T-helper 1 cell treated with Interleukin-12 subunit alpha and Interleukin-12 subunit beta and Interleukin-4 antibody, amounts not matched to agents 30 μg/mL and 1 μg/mL, for 36 hours (primary cell): ENCODE results near the gene RBM38.
A peak's percentile ranks its signal among the peaks of the same experiment; 100 is the strongest.

Experiments
- H3K27ac Mint-ChIP-seq: one replicate; pipeline ENCODE4 v1.8.0; 2021; ENCODE audit warnings: mild to moderate bottlenecking, mixed read lengths
- H3K27me3 Mint-ChIP-seq: one replicate; pipeline ENCODE4 v1.8.0; 2021; ENCODE audit warnings: low read depth, mixed read lengths
- H3K36me3 Mint-ChIP-seq: one replicate; pipeline ENCODE4 v1.8.0; 2021; ENCODE audit warnings: low read depth, mixed read lengths
- H3K4me1 Mint-ChIP-seq: one replicate; pipeline ENCODE4 v1.8.0; 2021; ENCODE audit warnings: low read depth, mixed read lengths
- H3K4me3 Mint-ChIP-seq: one replicate; pipeline ENCODE4 v1.8.0; 2021; ENCODE audit warnings: mild to moderate bottlenecking, moderate library complexity, mixed read lengths
- H3K9me3 Mint-ChIP-seq: one replicate; pipeline ENCODE4 v1.8.0; 2021; ENCODE audit warnings: mixed read lengths

RBM38 gene

GRCh38 chr20:57381596-57382503 lies 9.3 kb upstream of the RBM38 start:
- Mint-ChIP-seq H3K27me3 (no peaks in the 10 kb centered on the region), H3K4me3 (no peak overlapping the region), H3K27ac (no peak overlapping the region), H3K9me3 (no peaks in the 10 kb centered on the region), H3K4me1 (peaks cover 16% of the 10 kb centered on the region), H3K36me3 (peaks cover 10% of the 10 kb centered on the region)

DNA sequence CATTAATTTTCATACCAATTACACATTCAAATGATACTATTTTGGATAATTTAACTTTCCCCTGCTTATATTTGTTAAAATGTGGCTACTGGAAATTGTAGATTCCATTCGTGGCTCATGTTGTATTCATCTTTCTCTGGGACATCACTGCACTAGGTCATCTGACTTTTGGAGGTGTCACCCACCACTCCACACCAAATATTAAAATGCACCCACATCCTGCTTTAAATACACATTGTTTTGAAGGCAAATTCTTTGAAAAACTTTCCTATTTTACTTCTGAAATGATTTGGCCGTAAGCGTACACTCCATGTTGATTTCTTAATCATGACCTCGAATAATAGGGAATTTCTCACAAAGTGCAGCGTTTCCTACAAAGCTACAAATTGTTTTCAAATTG lies 8.7 kb upstream of the RBM38 start:
- Mint-ChIP-seq H3K4me1 (peaks cover 15% of the 10 kb centered on the region), H3K27ac (no peak overlapping the region), H3K9me3 (no peaks in the 10 kb centered on the region), H3K27me3 (no peaks in the 10 kb centered on the region), H3K36me3 (peaks cover 10% of the 10 kb centered on the region), H3K4me3 (no peak overlapping the region)

- H3K4me3 Mint-ChIP-seq: no peak overlapping the region
- no peaks in the 10 kb centered on the region for H3K27me3 Mint-ChIP-seq
- peaks cover 12% of the 10 kb centered on the region for H3K4me1 Mint-ChIP-seq
- H3K36me3 Mint-ChIP-seq: peaks cover 7% of the 10 kb centered on the region
- no peak overlapping the region for H3K27ac Mint-ChIP-seq
- no peaks in the 10 kb centered on the region for H3K9me3 Mint-ChIP-seq
Observed at GRCh38 chr20:57383447-57384347, 7.5 kb upstream of the RBM38 start.

- peaks cover 13% of the 10 kb centered on the region for H3K4me1 Mint-ChIP-seq
- peaks cover 5% of the 10 kb centered on the region for H3K36me3 Mint-ChIP-seq
- H3K27ac Mint-ChIP-seq: no peak overlapping the region
- H3K27me3 Mint-ChIP-seq: no peaks in the 10 kb centered on the region
- H3K4me3 Mint-ChIP-seq: no peak overlapping the region
- H3K9me3 Mint-ChIP-seq: no peaks in the 10 kb centered on the region
Observed at GRCh38 chr20:57384486-57384885, 6.7 kb upstream of the RBM38 start.

- Mint-ChIP-seq H3K27ac (no peak overlapping the region), H3K27me3 (no peaks in the 10 kb centered on the region), H3K4me3 (no peak overlapping the region), H3K4me1 (peaks cover 17% of the 10 kb centered on the region), H3K9me3 (no peaks in the 10 kb centered on the region), H3K36me3 (peaks cover 5% of the 10 kb centered on the region)
Observed at GRCh38 chr20:57384953-57385761, 6.0 kb upstream of the RBM38 start.

DNA sequence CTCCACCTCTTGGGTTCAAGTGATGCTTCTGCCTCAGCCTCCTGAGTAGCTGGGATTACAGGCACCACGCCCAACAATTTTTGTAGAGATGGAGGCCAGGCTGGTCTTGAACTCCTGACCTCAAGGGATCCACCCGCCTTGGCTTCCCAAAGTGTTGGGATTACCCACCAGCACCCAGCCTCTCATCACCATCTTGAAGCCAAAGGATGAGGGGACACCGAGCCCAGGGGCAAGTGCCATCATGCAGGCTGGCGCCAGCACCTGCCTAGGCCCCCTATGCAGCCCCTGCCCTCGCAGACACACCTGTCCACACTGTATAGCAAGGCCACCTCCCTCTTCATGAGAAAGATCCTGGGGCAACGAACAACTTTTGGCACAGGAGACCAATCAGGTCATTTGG lies 5.3 kb upstream of the RBM38 start:
- Mint-ChIP-seq H3K4me1 (peaks cover 21% of the 10 kb centered on the region), H3K36me3 (peaks cover 5% of the 10 kb centered on the region), H3K9me3 (no peaks in the 10 kb centered on the region), H3K4me3 (no peak overlapping the region), H3K27me3 (no peaks in the 10 kb centered on the region), H3K27ac (no peak overlapping the region)

DNA sequence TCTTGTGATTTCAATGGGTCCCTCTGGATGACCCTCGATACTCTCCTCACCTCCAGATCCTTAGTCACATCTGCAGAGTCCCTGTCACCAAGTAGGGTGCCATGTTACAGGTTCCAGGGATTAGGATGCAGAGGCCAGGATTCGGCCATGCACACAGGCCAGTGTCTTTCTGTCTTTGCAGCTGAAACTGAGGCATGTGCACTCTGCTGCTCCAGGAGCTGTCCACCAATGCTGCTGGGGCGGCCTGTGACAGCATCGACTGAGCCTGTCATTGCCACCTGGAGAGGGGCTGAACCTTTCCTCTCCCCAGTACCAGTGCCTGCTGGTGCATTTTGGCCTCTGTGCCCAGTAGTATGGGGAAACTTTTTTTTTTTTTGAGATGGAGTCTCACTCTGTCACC lies 4.4 kb upstream of the RBM38 start:
- Mint-ChIP-seq H3K36me3 (peaks cover 5% of the 10 kb centered on the region), H3K9me3 (no peaks in the 10 kb centered on the region), H3K27ac (no peak overlapping the region), H3K4me3 (no peak overlapping the region), H3K27me3 (no peaks in the 10 kb centered on the region), H3K4me1 (peaks cover 18% of the 10 kb centered on the region)

DNA sequence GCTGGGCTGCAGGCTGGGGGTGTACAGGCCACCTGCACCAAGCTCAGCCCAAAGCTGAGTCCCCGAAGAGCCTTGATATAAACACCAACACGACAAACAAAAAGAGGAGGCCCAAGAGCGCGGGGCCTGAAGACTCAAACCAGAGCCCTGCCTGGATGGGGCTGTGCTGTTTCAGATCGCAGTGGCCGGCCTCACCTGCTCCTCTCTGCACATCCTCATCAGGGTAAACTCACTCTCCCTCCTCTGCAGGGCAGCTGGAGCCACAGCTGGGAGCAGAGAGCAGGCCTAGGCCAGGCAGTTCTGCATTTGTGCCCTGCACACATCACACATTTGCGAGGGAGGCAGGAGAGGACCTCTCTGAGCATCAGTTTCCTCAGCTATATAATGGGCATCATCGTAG lies 3.7 kb upstream of the RBM38 start:
- H3K9me3 Mint-ChIP-seq: no peaks in the 10 kb centered on the region
- no peak overlapping the region for H3K27ac Mint-ChIP-seq
- peaks cover 12% of the 10 kb centered on the region for H3K4me1 Mint-ChIP-seq
- H3K27me3 Mint-ChIP-seq: no peaks in the 10 kb centered on the region
- H3K36me3 Mint-ChIP-seq: peaks cover 5% of the 10 kb centered on the region
- no peak overlapping the region for H3K4me3 Mint-ChIP-seq

DNA sequence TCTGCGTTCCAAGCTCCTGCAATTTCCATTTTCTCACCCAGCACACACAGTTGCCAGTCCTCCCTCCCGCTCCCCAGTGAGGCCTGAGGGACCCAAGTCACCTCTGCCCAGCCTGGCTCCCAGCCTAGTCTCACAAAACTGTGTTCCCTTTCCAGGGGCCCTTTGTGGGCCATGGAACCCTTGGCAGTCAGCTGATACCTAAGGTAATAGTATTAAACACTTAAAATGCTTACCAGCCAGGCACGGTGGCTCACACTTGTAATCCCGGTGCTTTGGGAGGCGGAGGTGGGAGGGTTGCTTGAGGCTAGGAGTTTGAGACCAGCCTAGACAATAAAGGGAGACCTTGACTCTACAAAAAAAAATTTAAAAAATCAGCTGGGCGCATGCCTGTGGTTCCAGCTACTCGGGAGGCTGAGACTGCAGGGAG lies 3.2 kb upstream of the RBM38 start:
- no peak overlapping the region for H3K27ac Mint-ChIP-seq
- no peaks in the 10 kb centered on the region for H3K9me3 Mint-ChIP-seq
- H3K36me3 Mint-ChIP-seq: peaks cover 8% of the 10 kb centered on the region
- H3K27me3 Mint-ChIP-seq: no peaks in the 10 kb centered on the region
- peaks cover 11% of the 10 kb centered on the region for H3K4me1 Mint-ChIP-seq
- H3K4me3 Mint-ChIP-seq: no peak overlapping the region

- no peaks in the 10 kb centered on the region for H3K9me3 Mint-ChIP-seq
- peak overlapping the region; percentile 75 for H3K4me3 Mint-ChIP-seq
- H3K27ac Mint-ChIP-seq: peak overlapping the region; percentile 88
- peaks cover 17% of the 10 kb centered on the region for H3K36me3 Mint-ChIP-seq
- H3K27me3 Mint-ChIP-seq: no peaks in the 10 kb centered on the region
- H3K4me1 Mint-ChIP-seq: peaks cover 22% of the 10 kb centered on the region
Observed at GRCh38 chr20:57388953-57389694, 2.1 kb upstream of the RBM38 start.

DNA sequence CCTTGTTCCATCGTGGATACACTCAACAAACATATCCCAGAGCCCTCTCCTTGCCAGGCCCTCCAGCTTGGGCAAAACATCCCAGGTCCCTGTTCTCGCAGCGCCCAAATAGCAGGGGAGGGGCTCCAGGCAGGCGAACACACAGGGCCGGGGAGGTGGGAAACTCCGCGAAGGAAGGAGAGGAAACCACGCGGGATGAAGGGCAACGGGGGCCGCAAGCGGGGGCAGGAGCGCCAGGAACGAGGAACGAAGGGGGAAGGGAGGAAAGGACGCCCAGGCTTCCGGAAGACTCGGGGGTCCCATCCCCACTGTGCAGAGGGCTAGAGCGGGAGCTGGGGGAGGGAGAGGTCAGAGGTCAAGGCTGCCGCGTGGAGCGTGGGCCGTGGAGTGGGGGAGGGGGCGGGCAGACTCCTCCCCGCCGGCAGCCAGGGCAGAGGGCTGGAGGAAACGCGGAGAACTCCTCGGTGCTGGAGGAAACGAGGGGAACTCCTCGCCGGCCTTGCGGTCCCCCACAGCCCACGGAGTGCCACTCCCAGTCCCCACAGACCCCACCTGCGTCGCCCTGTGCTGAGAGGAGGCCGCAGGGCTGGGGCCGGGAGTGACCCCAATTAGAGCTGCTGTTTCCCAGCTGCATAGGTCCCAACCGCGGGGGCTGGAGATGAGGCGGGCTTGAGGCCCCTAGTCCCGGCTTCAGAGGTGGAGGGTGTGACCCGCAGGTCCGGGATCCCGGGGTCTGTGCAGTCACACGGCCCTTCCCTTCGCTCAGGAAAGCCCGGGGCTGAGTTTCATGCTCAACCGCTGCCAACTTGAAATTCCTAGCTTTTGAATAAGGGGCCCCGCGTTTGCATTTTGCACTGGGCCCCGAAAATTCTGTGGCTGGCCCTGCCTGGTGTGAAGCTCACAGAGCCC lies 1.2 kb upstream of the RBM38 start:
- peaks cover 29% of the 10 kb centered on the region for H3K4me1 Mint-ChIP-seq

DNA sequence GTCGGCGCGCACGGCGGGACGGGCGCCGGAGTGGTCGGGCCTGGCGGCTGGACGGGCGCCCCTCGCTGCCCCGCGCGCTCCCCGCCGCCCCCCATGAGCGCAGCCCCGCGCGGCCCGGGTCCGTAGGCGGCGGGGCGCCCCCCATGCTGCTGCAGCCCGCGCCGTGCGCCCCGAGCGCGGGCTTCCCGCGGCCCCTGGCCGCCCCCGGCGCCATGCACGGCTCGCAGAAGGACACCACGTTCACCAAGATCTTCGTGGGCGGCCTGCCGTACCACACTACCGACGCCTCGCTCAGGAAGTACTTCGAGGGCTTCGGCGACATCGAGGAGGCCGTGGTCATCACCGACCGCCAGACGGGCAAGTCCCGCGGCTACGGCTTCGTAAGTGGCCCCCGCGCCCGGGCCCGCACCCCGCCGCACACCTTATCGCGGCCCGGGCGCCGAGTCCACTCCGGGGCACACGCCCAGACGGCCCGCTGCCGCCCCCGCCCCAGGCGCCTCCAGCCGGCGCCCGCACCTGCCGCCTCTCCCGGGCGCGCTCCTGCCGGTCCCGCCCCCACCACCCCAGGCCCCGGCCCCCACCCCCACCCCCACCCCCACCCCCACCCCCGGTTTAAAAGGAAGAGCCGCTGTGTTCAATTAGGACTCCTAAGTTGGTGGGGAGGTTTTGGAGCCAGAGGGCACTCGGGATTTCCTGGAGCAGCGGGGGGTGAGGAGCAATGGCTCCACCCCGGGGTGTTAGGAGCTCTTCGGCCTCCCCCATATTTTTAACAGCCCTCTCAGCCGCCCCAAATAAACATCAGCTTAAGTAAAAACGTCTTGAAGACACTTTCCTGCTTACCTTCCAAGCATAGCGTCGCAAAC lies 474 bp downstream of the RBM38 start:
- H3K36me3 Mint-ChIP-seq: peaks cover 32% of the 10 kb centered on the region
- no peaks in the 10 kb centered on the region for H3K27me3 Mint-ChIP-seq
- H3K27ac Mint-ChIP-seq: peak overlapping the region; percentile 88
- peaks cover 40% of the 10 kb centered on the region for H3K4me1 Mint-ChIP-seq
- H3K4me3 Mint-ChIP-seq: peak overlapping the region; percentile 89
- H3K9me3 Mint-ChIP-seq: no peaks in the 10 kb centered on the region

More for the DNA sequence above, 1.2 kb upstream of the RBM38 start:
- Mint-ChIP-seq H3K9me3 (no peaks in the 10 kb centered on the region), H3K27ac (peak overlapping the region; percentile 89), H3K4me3 (peak overlapping the region; percentile 75), H3K36me3 (peaks cover 19% of the 10 kb centered on the region), H3K27me3 (no peaks in the 10 kb centered on the region)
